PC-9 (cell line): ENCODE results near the gene LETM1.

Experiments used
- EZH2 ChIP-seq: fragments of 200-600 bp; sonication (generic); IDR thresholded peaks from 2 replicates; pipeline ENCODE4 v1.8.0; 2017; ENCODE audit warnings: antibody characterized with exemption, low read depth
- TF ChIP-seq, protein P1 (sequence below): fragments of 200-600 bp; sonication (generic); conservative IDR thresholded peaks from 2 replicates; pipeline ENCODE4 v1.6.1; 2017; ENCODE audit warnings: mixed run types, antibody characterized with exemption, mild to moderate bottlenecking, moderate library complexity

DNA sequence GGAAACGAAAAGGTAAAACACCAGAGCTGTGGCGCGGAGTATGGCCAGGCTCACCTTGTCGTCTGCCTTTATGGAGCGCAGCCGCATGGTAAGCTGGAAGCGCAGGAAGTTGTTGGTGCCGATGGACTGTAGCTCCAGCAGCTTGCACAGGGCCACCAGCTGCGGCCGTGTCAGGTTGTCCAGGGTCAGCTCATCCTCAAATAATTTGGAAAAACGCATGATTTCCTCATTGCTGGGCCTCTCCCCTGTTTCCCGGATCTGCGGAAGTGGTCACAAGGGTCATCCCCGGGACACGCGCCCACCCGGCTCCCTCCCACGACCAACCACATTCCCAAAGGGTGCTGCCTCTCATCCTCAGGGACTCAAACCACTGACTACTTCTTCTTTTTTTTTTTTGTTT is 23.3 kb downstream of the LETM1 start:
- TF ChIP-seq EZH2 = no peak
- TF ChIP-seq, protein P1, sequence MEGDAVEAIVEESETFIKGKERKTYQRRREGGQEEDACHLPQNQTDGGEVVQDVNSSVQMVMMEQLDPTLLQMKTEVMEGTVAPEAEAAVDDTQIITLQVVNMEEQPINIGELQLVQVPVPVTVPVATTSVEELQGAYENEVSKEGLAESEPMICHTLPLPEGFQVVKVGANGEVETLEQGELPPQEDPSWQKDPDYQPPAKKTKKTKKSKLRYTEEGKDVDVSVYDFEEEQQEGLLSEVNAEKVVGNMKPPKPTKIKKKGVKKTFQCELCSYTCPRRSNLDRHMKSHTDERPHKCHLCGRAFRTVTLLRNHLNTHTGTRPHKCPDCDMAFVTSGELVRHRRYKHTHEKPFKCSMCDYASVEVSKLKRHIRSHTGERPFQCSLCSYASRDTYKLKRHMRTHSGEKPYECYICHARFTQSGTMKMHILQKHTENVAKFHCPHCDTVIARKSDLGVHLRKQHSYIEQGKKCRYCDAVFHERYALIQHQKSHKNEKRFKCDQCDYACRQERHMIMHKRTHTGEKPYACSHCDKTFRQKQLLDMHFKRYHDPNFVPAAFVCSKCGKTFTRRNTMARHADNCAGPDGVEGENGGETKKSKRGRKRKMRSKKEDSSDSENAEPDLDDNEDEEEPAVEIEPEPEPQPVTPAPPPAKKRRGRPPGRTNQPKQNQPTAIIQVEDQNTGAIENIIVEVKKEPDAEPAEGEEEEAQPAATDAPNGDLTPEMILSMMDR = no peak
